Sigmoid colon (tissue), 7 donors: ENCODE data around the gene SUCLA2. TPM values are rescaled to one million over a fixed set of nuclear protein-coding genes. Genes with fewer than 3 reads are reported as not detected.

Source experiments
- DNase-seq: peaks from one replicate; pipeline ENCODE4 v3.0.0-alpha.2; 2019
- H3K27ac ChIP-seq, 4 donors: fragments of 200-600 bp; sonication (generic); one replicate each; pipeline ENCODE4 v1.5.1; 2016 to 2019; ENCODE audit warnings: mild to moderate bottlenecking in 1 of 4
- H3K27me3 ChIP-seq, 3 donors: fragments of 200-600 bp; sonication (generic); one replicate each; pipeline ENCODE4 v1.5.1; 2019; ENCODE audit warnings: mild to moderate bottlenecking in 1 of 3
- H3K36me3 ChIP-seq, 4 donors: fragments of 200-600 bp; sonication (generic); one replicate each; pipeline ENCODE4 v1.5.1; 2016 to 2019
- H3K4me1 ChIP-seq, 4 donors: fragments of 200-600 bp; sonication (generic); one replicate each; pipeline ENCODE4 v1.5.1; 2017 to 2019
- H3K4me3 ChIP-seq, 4 donors: fragments of 200-600 bp; sonication (generic); one replicate each; pipeline ENCODE4 v1.5.1; 2017 to 2019; ENCODE audit warnings: mild to moderate bottlenecking in 2 of 4, moderate library complexity in 1 of 4
- H3K9me3 ChIP-seq, 4 donors: fragments of 200-600 bp in 3 of 4; sonication (generic) in 3 of 4; one replicate each; pipeline versions ENCODE4 v1.5.1 to v1.6.1; 2013 to 2019
- CTCF ChIP-seq, 4 experiments: fragments of 450-650 bp in 3 of 4; fragments of 200-600 bp in 1 of 4; IDR thresholded peaks; one replicate each; pipeline ENCODE4 v1.5.1; 2016 to 2019; ENCODE audit warnings: antibody characterized with exemption in 4 of 4, mild to moderate bottlenecking in 3 of 4, moderate library complexity in 2 of 4
- EP300 ChIP-seq, 4 donors: sonication (generic); formaldehyde crosslinking; IDR thresholded peaks; one replicate each; pipeline ENCODE4 v1.6.1; 2017; ENCODE audit warnings: antibody characterized with exemption in 4 of 4
- POLR2A ChIP-seq, 2 donors: fragments of 450-650 bp; IDR thresholded peaks; one replicate each; pipeline ENCODE4 v1.6.1; 2016; ENCODE audit warnings: antibody characterized with exemption in 2 of 2, mild to moderate bottlenecking in 2 of 2, moderate library complexity in 2 of 2
- POLR2AphosphoS5 ChIP-seq, 4 donors: sonication (generic); formaldehyde crosslinking; IDR thresholded peaks; one replicate each; pipeline ENCODE4 v1.6.1; 2017; ENCODE audit warnings: antibody characterized with exemption in 4 of 4
- WGBS, 2 donors: extraction: QIAGEN DNeasy Blood & Tissue Kit; methylation state at CpG; one replicate each; pipeline ENCODE4 v1.1.7; 2013; 5-methylcytosine and 5-hydroxymethylcytosine counted together
- intact Hi-C: fragments of 100-400 bp; cut with DNase I; formaldehyde crosslinking; loops from one replicate; pipeline ENCODE4 v1.15.1; 2023
- polyA plus RNA-seq, 3 donors: library from polyadenylated mRNA; stranded (reverse); fragments of 200-250 nt; gene quantifications; one replicate each; pipeline ENCODE4 v1.2.3, GENCODE V29; 2013
- total RNA-seq, 4 donors: library from RNA; depleted of rRNA; stranded (reverse); fragments of >200 nt; gene quantifications; one replicate each; pipeline ENCODE4 v1.1.0, GENCODE V29; 2016
- donor health status: healthy with polysubstance abuse.
- donor health status: Bipolar disorder and iron deficiency.
- donor health status: healthy.

SUCLA2 gene
- total and polyA plus RNA-seq, 7 donors, result 34.9 to 102 (median 45.2) TPM

GRCh38 chr13:47962237-47962636, 38.8 kb downstream of the SUCLA2 start:
- no peak for DNase-seq
- no peak overlapping the region for H3K4me3 ChIP-seq
- TF ChIP-seq POLR2AphosphoS5 (IDR thresholded peaks at IDR 0.05) (no peak), CTCF (IDR thresholded peaks at IDR 0.05) (no peak)

DNA sequence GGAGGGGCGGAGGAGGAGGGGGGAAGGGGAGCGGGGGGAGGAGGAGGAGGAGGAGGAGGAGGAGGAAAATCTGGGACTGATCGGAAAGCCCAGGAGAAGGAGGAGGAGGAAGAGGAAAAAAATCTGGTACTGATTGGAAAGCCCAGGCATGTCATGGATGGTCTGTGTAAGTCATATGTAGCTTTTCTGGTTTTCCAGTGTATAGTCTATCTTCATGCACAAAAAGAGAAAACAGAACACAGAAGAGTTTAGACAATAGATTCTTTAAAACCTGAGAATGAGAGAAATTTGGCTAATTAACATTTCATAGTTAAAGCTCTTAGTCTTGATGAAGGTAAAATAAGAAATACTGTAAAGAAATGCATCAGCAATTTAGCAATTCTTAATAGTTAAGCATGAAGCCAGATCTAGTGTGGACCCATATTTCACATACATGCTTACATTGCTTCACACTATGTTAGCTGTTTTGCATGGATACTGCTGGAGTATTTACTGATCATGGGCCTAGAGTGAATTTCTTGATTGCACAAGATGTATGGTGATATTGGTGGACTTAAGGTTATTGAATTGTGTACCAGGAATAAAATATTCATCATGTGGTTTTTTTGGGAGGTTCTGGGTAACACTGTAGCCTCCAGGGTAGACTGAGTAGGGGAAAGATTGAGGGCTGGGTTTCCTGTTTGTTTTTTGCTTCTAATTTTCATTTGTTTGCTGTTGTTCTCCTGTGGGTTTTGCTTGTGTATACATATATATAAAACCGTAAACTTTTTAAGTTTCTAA, 41.4 kb downstream of the SUCLA2 start:
- H3K4me3 ChIP-seq, result no peak overlapping the region
- H3K4me1 ChIP-seq, result no peaks in the 10 kb centered on the region
- H3K27ac ChIP-seq, result no peak overlapping the region
- no peak for TF ChIP-seq POLR2A (IDR thresholded peaks at IDR 0.05)
- TF ChIP-seq POLR2AphosphoS5 (IDR thresholded peaks at IDR 0.05), result no peak
- no peak for TF ChIP-seq EP300 (IDR thresholded peaks at IDR 0.05)
- TF ChIP-seq CTCF (IDR thresholded peaks at IDR 0.05), result no peak
- H3K9me3 ChIP-seq, result peaks cover 0 to 3% (median 0%) of the 10 kb centered on the region in 4 donors
- WGBS, 2 donors, result 81 to 95% methylated on average over 4 of the region's 4 CpGs
- intact Hi-C loops, result no loop called here
- H3K27me3 ChIP-seq, result no peaks in the 10 kb centered on the region
- DNase-seq, result no peak
- H3K36me3 ChIP-seq, result peaks cover 3 to 72% (median 8%) of the 10 kb centered on the region in 4 donors

More at GRCh38 chr13:47962237-47962636, 38.8 kb downstream of the SUCLA2 start:
- 98 to 100% methylated on average over 1 of the region's 1 CpG for WGBS, 2 donors
- H3K4me1 ChIP-seq, result no peaks in the 10 kb centered on the region
- intact Hi-C loops, result no loop called here
- peaks cover 3 to 76% (median 8%) of the 10 kb centered on the region in 4 donors for H3K36me3 ChIP-seq
- no peaks in the 10 kb centered on the region for H3K27me3 ChIP-seq
- no peak overlapping the region for H3K27ac ChIP-seq
- peaks cover 0 to 3% (median 0%) of the 10 kb centered on the region in 4 donors for H3K9me3 ChIP-seq

GRCh38 chr13:47957073-47957472, 44.0 kb downstream of the SUCLA2 start:
- no peak for DNase-seq
- H3K4me3 ChIP-seq, result no peak overlapping the region
- H3K9me3 ChIP-seq, result peaks cover 0 to 3% (median 0%) of the 10 kb centered on the region in 4 donors
- 97 to 98% methylated on average over 5 of the region's 5 CpGs for WGBS, 2 donors
- TF ChIP-seq POLR2AphosphoS5 (IDR thresholded peaks at IDR 0.05), result no peak
- TF ChIP-seq CTCF (IDR thresholded peaks at IDR 0.05), result no peak
- no peak for TF ChIP-seq POLR2A (IDR thresholded peaks at IDR 0.05)
- H3K4me1 ChIP-seq, result no peaks in the 10 kb centered on the region
- H3K27ac ChIP-seq, result no peak overlapping the region
- H3K36me3 ChIP-seq, result peaks cover 0 to 66% (median 5%) of the 10 kb centered on the region in 4 donors
- intact Hi-C loops, result no loop called here
- H3K27me3 ChIP-seq, result no peaks in the 10 kb centered on the region

DNA sequence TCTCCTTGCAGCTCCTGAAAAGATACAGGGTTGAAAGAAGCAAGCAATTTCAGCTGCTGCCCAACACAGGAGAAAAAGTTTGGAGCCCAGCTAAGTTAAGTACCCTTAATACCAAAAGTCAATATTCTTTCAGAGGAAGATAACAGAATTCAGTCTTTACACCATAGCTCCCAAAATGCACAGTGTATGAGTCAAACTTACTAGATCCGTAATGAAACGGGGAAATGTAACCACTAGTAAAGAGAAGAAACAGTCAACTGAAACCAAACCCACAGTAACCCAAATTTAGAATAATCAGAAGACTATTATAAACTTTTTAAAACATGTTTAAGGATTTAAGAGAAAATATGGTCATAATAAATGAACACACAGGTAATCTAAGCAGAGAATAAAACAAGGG, 45.2 kb downstream of the SUCLA2 start:
- Histone ChIP-seq H3K27me3 (no peaks in the 10 kb centered on the region), H3K9me3 (peaks cover 0 to 3% (median 0%) of the 10 kb centered on the region in 4 donors), H3K4me3 (no peak overlapping the region), H3K4me1 (no peaks in the 10 kb centered on the region), H3K27ac (no peak overlapping the region), H3K36me3 (peaks cover 0 to 67% (median 5%) of the 10 kb centered on the region in 4 donors)
- TF ChIP-seq POLR2AphosphoS5 (IDR thresholded peaks at IDR 0.05), result no peak
- no peak for TF ChIP-seq EP300 (IDR thresholded peaks at IDR 0.05)
- TF ChIP-seq CTCF (IDR thresholded peaks at IDR 0.05), result no peak
- no peak for TF ChIP-seq POLR2A (IDR thresholded peaks at IDR 0.05)
- intact Hi-C loops, result no loop called here
- WGBS, 2 donors, result 87 to 91% methylated on average over 2 of the region's 2 CpGs
- no peak for DNase-seq
